Activated naive CD4-positive, alpha-beta T cell treated with anti-CD3 and anti-CD28 coated beads, Interleukin-2, amount 50 U/mL, for 16 hours (primary cell): Measurements from ENCODE around the gene RTP4.

ENCODE experiments used
- DNase-seq: peaks from one replicate; pipeline ENCODE4 v3.0.0-alpha.2; 2020

RTP4 gene

GRCh38 chr3:187368251-187369088, at the start of gene RTP4:
TSS of gene RTP4 (plus strand) at chr3:187368385. CDS start at chr3:187368442, 57 bp downstream.
- DNase-seq, result peak; percentile 24

GRCh38 chr3:187318819-187319616, 49.2 kb upstream of the RTP4 start:
- peak; percentile 41 for DNase-seq

- peak; percentile 55 for DNase-seq
Measured at GRCh38 chr3:187319699-187320302, 48.4 kb upstream of the RTP4 start.

GRCh38 chr3:187321766-187322165, 46.4 kb upstream of the RTP4 start:
- no peak for DNase-seq

- DNase-seq, result no peak
Measured at GRCh38 chr3:187322291-187322690, 45.9 kb upstream of the RTP4 start.

- DNase-seq, result no peak
Measured at GRCh38 chr3:187323091-187323490, 45.1 kb upstream of the RTP4 start.

- no peak for DNase-seq
Measured at GRCh38 chr3:187325632-187326031, 42.6 kb upstream of the RTP4 start.

- no peak for DNase-seq
Measured at GRCh38 chr3:187327845-187328244, 40.3 kb upstream of the RTP4 start.

- DNase-seq, result no peak
Measured at GRCh38 chr3:187328691-187329090, 39.5 kb upstream of the RTP4 start.

GRCh38 chr3:187334904-187335303, 33.3 kb upstream of the RTP4 start:
- no peak for DNase-seq

- no peak for DNase-seq
Measured at GRCh38 chr3:187336322-187336721, 31.9 kb upstream of the RTP4 start.

- no peak for DNase-seq
Measured at GRCh38 chr3:187340578-187340977, 27.6 kb upstream of the RTP4 start.

GRCh38 chr3:187342255-187342654, 25.9 kb upstream of the RTP4 start:
- no peak for DNase-seq

- no peak for DNase-seq
Measured at GRCh38 chr3:187343670-187344069, 24.5 kb upstream of the RTP4 start.

- DNase-seq, result no peak
Measured at GRCh38 chr3:187352581-187353575, 15.3 kb upstream of the RTP4 start.

GRCh38 chr3:187358068-187358467, 10.1 kb upstream of the RTP4 start:
- DNase-seq, result no peak

GRCh38 chr3:187359798-187360486, 8.2 kb upstream of the RTP4 start:
- DNase-seq, result no peak

GRCh38 chr3:187360596-187360995, 7.6 kb upstream of the RTP4 start:
- DNase-seq, result no peak

GRCh38 chr3:187361835-187362234, 6.3 kb upstream of the RTP4 start:
- no peak for DNase-seq

- DNase-seq, result peak; percentile 10
Measured at GRCh38 chr3:187367561-187368103, 553 bp upstream of the RTP4 start.

GRCh38 chr3:187369089-187369447, 883 bp downstream of the RTP4 start:
- DNase-seq, result no peak

- no peak for DNase-seq
Measured at GRCh38 chr3:187370051-187370450, 1.9 kb downstream of the RTP4 start.
